ENCODE measurements around the gene CLSTN3.

CLSTN3 gene

DNA sequence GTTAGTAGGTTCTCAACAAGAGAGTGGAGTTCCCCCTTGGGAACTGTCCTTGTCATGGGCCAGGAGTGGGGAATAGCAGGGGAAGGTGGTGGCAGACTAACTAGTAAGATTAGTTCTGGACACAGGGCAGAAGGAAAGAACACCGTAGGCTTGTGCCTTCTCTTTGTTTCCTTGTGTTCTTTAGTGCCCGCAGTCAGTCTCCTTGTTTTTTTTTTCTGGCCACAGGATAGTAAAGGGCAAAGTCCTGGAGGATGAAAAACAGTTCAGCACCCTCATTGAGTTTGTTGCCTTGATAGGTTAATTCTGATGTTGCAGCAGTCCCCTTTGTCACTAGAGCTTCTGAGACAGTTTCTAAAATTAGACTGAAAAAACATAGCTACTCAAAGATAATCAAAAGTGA is 67.7 kb downstream of the CLSTN3 start:
- DNase-seq = no peak

GRCh38 chr12:7203109-7203508 is 72.9 kb downstream of the CLSTN3 start:
- no peak for DNase-seq

DNA sequence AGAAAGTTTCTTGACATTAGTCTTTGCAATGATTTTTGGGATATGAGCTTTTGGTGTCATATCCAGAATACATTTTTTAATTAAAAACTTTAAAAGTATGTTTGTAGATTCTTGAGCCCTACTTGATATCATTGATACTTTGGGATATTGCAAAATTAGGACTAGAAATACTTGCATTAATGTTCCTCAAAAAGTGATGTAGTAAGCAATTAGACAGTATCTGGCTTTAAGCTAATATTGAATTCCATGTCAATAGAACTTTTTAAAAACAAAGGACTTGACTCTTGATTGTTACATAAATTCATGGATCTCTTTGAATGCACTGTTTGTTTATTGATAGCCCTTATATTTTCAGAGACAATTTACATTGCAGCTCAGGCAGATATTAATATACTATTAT is 74.9 kb downstream of the CLSTN3 start:
- no peak for DNase-seq

DNA sequence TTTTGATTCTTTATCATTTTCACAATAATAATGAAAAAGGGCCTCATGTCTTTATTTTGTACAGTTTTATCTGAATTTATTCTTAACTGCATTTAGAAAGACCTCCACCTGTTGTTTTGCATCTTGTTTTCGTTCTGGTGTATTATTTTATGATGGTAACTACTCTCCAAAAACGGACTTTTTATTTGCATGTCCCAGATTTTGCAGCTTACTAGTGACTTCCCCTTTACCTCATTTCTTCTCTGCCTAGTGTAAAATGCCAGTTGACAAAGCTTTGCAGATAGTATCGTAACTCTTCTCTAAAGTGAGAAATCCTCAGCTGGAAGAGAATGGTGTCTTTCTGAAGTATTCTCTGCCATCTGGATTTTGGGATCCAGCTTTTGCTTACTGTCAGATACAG is 76.5 kb downstream of the CLSTN3 start:
- DNase-seq = no peak

DNA sequence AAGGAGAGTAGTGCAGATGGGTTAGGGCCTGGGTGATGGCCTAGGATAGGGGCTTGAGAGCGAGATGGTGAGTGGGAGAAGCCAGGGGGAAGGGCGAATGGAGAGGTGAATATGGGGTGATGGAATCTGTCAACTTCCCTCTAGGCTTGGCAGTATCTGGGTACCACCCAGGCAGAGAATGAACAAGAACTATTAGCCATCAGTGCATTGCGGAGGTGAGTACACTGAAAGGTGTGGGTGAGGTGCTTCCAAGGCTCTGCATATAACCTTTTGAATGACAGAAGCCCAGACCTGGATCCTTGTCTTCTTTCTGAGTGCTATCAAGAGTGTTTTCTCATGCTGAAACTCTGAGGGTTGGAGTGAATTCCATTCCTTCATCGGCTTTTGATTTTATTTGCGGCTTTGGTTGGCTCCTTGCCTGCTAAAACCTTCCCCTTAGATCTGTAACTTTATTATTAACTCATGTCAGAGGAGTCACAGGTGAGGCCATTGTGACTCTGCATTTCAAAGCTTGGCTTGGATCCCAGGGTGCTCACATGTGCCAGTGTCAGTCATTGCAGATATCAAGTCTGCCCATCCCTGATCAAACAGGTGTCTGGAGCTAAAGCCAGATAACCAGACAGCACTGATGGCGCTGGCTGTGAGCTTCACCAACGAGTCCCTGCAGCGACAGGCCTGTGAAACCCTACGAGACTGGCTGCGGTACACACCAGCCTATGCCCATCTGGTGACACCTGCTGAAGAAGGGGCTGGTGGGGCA is 77.9 kb downstream of the CLSTN3 start:
- no peak for DNase-seq
